C4-2B (cell line): ENCODE measurements around the gene ZNF57.

Experiments
- CTCF ChIP-seq: fragments of 450-650 bp; conservative IDR thresholded peaks from 2 replicates; pipeline ENCODE4 v1.5.1; 2017; ENCODE audit warnings: mild to moderate bottlenecking
- ZFX ChIP-seq: fragments of 450-650 bp; IDR thresholded peaks from 2 replicates; pipeline ENCODE4 v1.6.1; 2017

- TF ChIP-seq CTCF (no peak), ZFX (no peak)
Measured at GRCh38 chr19:2923510-2923909, 22.8 kb downstream of the ZNF57 start.
